HG02623 (cell line): Measurements from ENCODE around the gene RABGAP1.

ENCODE experiments used
- ATAC-seq: cut with Tn5 transposase; IDR thresholded peaks from one replicate; pipeline ENCODE4 v1.9.1; 2021; ENCODE audit warnings: moderate library complexity; ENCODE audit not compliant: unreplicated experiment

The RABGAP1 gene

GRCh38 chr9:123150708-123151503 is 210.1 kb downstream of the RABGAP1 start:
- no peak for ATAC-seq
